Measurements from ENCODE around the gene PML. TPM values are rescaled to one million over a fixed set of nuclear protein-coding genes. Genes with fewer than 3 reads are reported as not detected.

Gene PML
- total and polyA plus RNA-seq, 10 donors: 17.5 to 127 (median 83.1) TPM

- WGBS, 5 donors: 93 to 100% (median 95%) methylated on average over 1 of the region's 1 CpG
- TF ChIP-seq POLR2A (IDR thresholded peaks at IDR 0.05): no peak
- no peak for TF ChIP-seq CTCF (IDR thresholded peaks at IDR 0.05 in 8 of 11, conservative IDR thresholded peaks at IDR 0.05 in 3 of 11)
- no peak for TF ChIP-seq POLR2AphosphoS5 (IDR thresholded peaks at IDR 0.05)
- Histone ChIP-seq H3K4me3 (no peak overlapping the region), H3K4me1 (peaks cover 51 to 100% (median 90%) of the 10 kb centered on the region in 6 donors), H3K27ac (peak overlapping the region in 4 of 8 donors; percentile 85 to 97 (median 92)), H3K27me3 (replicated peaks in 1 of 7) (no peaks in the 10 kb centered on the region), H3K9me3 (no peaks in the 10 kb centered on the region), H3K36me3 (peaks cover 0 to 25% (median 0%) of the 10 kb centered on the region in 6 donors)
- DNase-seq: no peak
- intact Hi-C loops (cut with DNase I; ENCODE audit: low total_unique reads): no loop called here
Observed at GRCh38 chr15:73986776-73987056, 7.8 kb upstream of the PML start.

GRCh38 chr15:73987250-73987649 lies 7.3 kb upstream of the PML start:
- Histone ChIP-seq H3K4me3 (no peak overlapping the region), H3K4me1 (peaks cover 45 to 100% (median 87%) of the 10 kb centered on the region in 6 donors), H3K27ac (peak overlapping the region in 7 of 8 donors; percentile 4 to 97 (median 85)), H3K36me3 (peaks cover 0 to 25% (median 0%) of the 10 kb centered on the region in 6 donors), H3K9me3 (no peaks in the 10 kb centered on the region), H3K27me3 (replicated peaks in 1 of 7) (no peaks in the 10 kb centered on the region)
- no peak for DNase-seq
- TF ChIP-seq POLR2A (IDR thresholded peaks at IDR 0.05): no peak
- no peak for TF ChIP-seq POLR2AphosphoS5 (IDR thresholded peaks at IDR 0.05)
- TF ChIP-seq CTCF (IDR thresholded peaks at IDR 0.05 in 8 of 11, conservative IDR thresholded peaks at IDR 0.05 in 3 of 11): no peak
- WGBS, 5 donors: 82 to 96% (median 93%) methylated on average over 4 of the region's 4 CpGs
- intact Hi-C loops (cut with DNase I; ENCODE audit: low total_unique reads): no loop called here

- H3K9me3 ChIP-seq: no peaks in the 10 kb centered on the region
- WGBS, 5 donors: 45 to 57% (median 53%) methylated on average over 9 of the region's 9 CpGs
- no peak overlapping the region for H3K4me3 ChIP-seq
- peak overlapping the region in 7 of 8 donors; percentile 9 to 97 (median 85) for H3K27ac ChIP-seq
- peaks cover 46 to 100% (median 87%) of the 10 kb centered on the region in 6 donors for H3K4me1 ChIP-seq
- intact Hi-C loops (cut with DNase I; ENCODE audit: low total_unique reads): no loop called here
- DNase-seq: no peak
- TF ChIP-seq POLR2A (IDR thresholded peaks at IDR 0.05) (no peak), POLR2AphosphoS5 (IDR thresholded peaks at IDR 0.05) (no peak), CTCF (IDR thresholded peaks at IDR 0.05 in 8 of 11, conservative IDR thresholded peaks at IDR 0.05 in 3 of 11) (no peak)
- H3K27me3 ChIP-seq (replicated peaks in 1 of 7): no peaks in the 10 kb centered on the region
- peaks cover 0 to 25% (median 0%) of the 10 kb centered on the region in 6 donors for H3K36me3 ChIP-seq
Observed at GRCh38 chr15:73987681-73988444, 6.7 kb upstream of the PML start.

GRCh38 chr15:73988445-73988969 lies 6.0 kb upstream of the PML start:
- peaks cover 46 to 100% (median 87%) of the 10 kb centered on the region in 6 donors for H3K4me1 ChIP-seq

More at GRCh38 chr15:73988445-73988969, 6.0 kb upstream of the PML start:
- Histone ChIP-seq H3K27me3 (replicated peaks in 1 of 7) (no peaks in the 10 kb centered on the region), H3K4me3 (no peak overlapping the region), H3K27ac (peak overlapping the region in 7 of 8 donors; percentile 9 to 97 (median 85)), H3K9me3 (no peaks in the 10 kb centered on the region), H3K36me3 (peaks cover 0 to 22% (median 0%) of the 10 kb centered on the region in 6 donors)
- no peak for DNase-seq
- intact Hi-C loops (cut with DNase I; ENCODE audit: low total_unique reads): no loop called here
- WGBS, 5 donors: 93 to 99% (median 95%) methylated on average over 11 to 13 of the region's 13 CpGs
- TF ChIP-seq POLR2A (IDR thresholded peaks at IDR 0.05): no peak
- no peak for TF ChIP-seq CTCF (IDR thresholded peaks at IDR 0.05 in 8 of 11, conservative IDR thresholded peaks at IDR 0.05 in 3 of 11)
